IMR-90 (cell line): ENCODE measurements around the gene C3. TPM values are rescaled to one million over a fixed set of nuclear protein-coding genes. Genes with fewer than 3 reads are reported as not detected.

Experiments used
- ATAC-seq: fragments of 200-7000 bp; cut with Tn5 transposase; 2 replicates; pipeline ENCODE4 v1.9.1; 2020; ENCODE audit warnings: low read depth, mild to moderate bottlenecking, moderate library complexity
- BruUV-seq: library from RNA; stranded (reverse); fragments of 400-500 nt; replicated peaks from 2 replicates; lab custom pipeline; 2021; lab: Mats Ljungman, UMichigan
- CTCF ChIA-PET: fragments of 300-600 bp; formaldehyde crosslinking; extraction: SDS; loops from one replicate; lab custom pipeline; 2021; ENCODE audit warnings: antibody characterized with exemption; lab: Yijun Ruan, JAX
- POLR2A ChIA-PET: fragments of 300-600 bp; sonication (Branson Sonifier 250); formaldehyde crosslinking; loops from one replicate; lab custom pipeline; 2022; ENCODE audit warnings: antibody characterized with exemption; ENCODE audit not compliant: unreplicated experiment; lab: Charles Lee
- DNase-seq: peaks from one replicate; pipeline ENCODE4 v3.0.0; 2013
- H2AFZ ChIP-seq: replicated peaks from 2 replicates; pipeline ENCODE3; 2013; ENCODE audit warnings: low read length, mild to moderate bottlenecking; ENCODE audit not compliant: poor library complexity
- H2AK5ac ChIP-seq: 2 replicates; pipeline ENCODE4 v1.6.1; 2013; ENCODE audit warnings: low read depth, low read length, inconsistent platforms
- H2AK9ac ChIP-seq: replicated peaks from 2 replicates; pipeline ENCODE3; 2013; ENCODE audit warnings: mild to moderate bottlenecking, low read depth, low read length, moderate library complexity; ENCODE audit not compliant: poor library complexity
- H2BK120ac ChIP-seq: 2 replicates; pipeline ENCODE4 v1.6.1; 2013; ENCODE audit warnings: low read depth, low read length, inconsistent platforms
- H2BK15ac ChIP-seq: 3 replicates; pipeline ENCODE4 v1.6.1; 2013; ENCODE audit warnings: low read depth, low read length, inconsistent platforms
- H2BK20ac ChIP-seq: 2 replicates; pipeline ENCODE4 v1.6.1; 2013; ENCODE audit warnings: low read depth, mild to moderate bottlenecking, inconsistent platforms, low read length, moderate library complexity
- H2BK5ac ChIP-seq: 2 replicates; pipeline ENCODE4 v1.6.1; 2013; ENCODE audit warnings: mild to moderate bottlenecking, low read depth, low read length, inconsistent platforms; ENCODE audit not compliant: poor library complexity, severe bottlenecking
- H3K14ac ChIP-seq: replicated peaks from 2 replicates; pipeline ENCODE4 v1.6.1; 2013; ENCODE audit warnings: low read depth, low read length, inconsistent platforms
- H3K18ac ChIP-seq: 2 replicates; pipeline ENCODE4 v1.6.1; 2013; ENCODE audit warnings: low read depth, low read length, control low read depth
- H3K23ac ChIP-seq: 2 replicates; pipeline ENCODE4 v1.6.1; 2013; ENCODE audit warnings: low read depth, low read length, inconsistent platforms
- H3K27ac ChIP-seq: 2 replicates; pipeline ENCODE4 v1.5.1; 2013; ENCODE audit warnings: mild to moderate bottlenecking, control low read depth, low read length; ENCODE audit not compliant: insufficient read depth
- H3K27me3 ChIP-seq: 2 replicates; pipeline ENCODE4 v1.6.1; 2013; ENCODE audit warnings: low read length; ENCODE audit not compliant: control insufficient read depth, insufficient read depth
- H3K36me3 ChIP-seq: 2 replicates; pipeline ENCODE4 v1.6.1; 2013; ENCODE audit warnings: low read length, mixed read lengths; ENCODE audit not compliant: control insufficient read depth, insufficient read depth
- H3K4ac ChIP-seq: 2 replicates; pipeline ENCODE4 v1.6.1; 2013; ENCODE audit warnings: low read depth, low read length, inconsistent platforms
- H3K4me1 ChIP-seq: 2 replicates; pipeline ENCODE4 v1.6.1; 2013; ENCODE audit warnings: low read length, mixed read lengths; ENCODE audit not compliant: control insufficient read depth, insufficient read depth
- H3K4me2 ChIP-seq: 2 replicates; pipeline ENCODE4 v1.6.1; 2013; ENCODE audit warnings: low read depth, mild to moderate bottlenecking, control low read depth, low read length, moderate library complexity
- H3K4me3 ChIP-seq: 2 replicates; pipeline ENCODE4 v1.5.1; 2013; ENCODE audit warnings: low read depth, mild to moderate bottlenecking, control low read depth, low read length, moderate library complexity; ENCODE audit not compliant: insufficient read depth
- H3K56ac ChIP-seq: 2 replicates; pipeline ENCODE4 v1.6.1; 2013; ENCODE audit warnings: low read length, inconsistent platforms; ENCODE audit not compliant: insufficient read depth; ENCODE audit errors: extremely low read depth
- H3K79me1 ChIP-seq, 2 experiments: 2 replicates each; pipeline ENCODE4 v1.6.1; 2013; ENCODE audit warnings: low read length in 2 of 2, inconsistent platforms in 1 of 2, low read depth in 1 of 2
- H3K9ac ChIP-seq: 2 replicates; pipeline ENCODE4 v1.6.1; 2013; ENCODE audit warnings: low read depth, low read length, control low read depth
- H3K9me1 ChIP-seq: 2 replicates; pipeline ENCODE4 v1.6.1; 2013; ENCODE audit warnings: low read length, inconsistent platforms; ENCODE audit not compliant: insufficient read depth
- H3K9me3 ChIP-seq: 2 replicates; pipeline ENCODE4 v1.6.1; 2013; ENCODE audit warnings: low read length; ENCODE audit not compliant: control insufficient read depth, insufficient read depth
- H4K20me1 ChIP-seq: 2 replicates; pipeline ENCODE4 v1.6.1; 2013; ENCODE audit warnings: low read length, inconsistent platforms; ENCODE audit not compliant: insufficient read depth
- H4K5ac ChIP-seq: 2 replicates; pipeline ENCODE4 v1.6.1; 2013; ENCODE audit warnings: mild to moderate bottlenecking, low read depth, low read length, control low read depth
- H4K8ac ChIP-seq, 2 experiments: 2 replicates each; pipeline ENCODE4 v1.6.1; 2013; ENCODE audit warnings: low read depth in 2 of 2, low read length in 2 of 2, control low read depth in 1 of 2, inconsistent platforms in 1 of 2
- H4K91ac ChIP-seq: 2 replicates; pipeline ENCODE4 v1.6.1; 2013; ENCODE audit warnings: low read depth, low read length, inconsistent platforms; ENCODE audit not compliant: insufficient read depth
- MAFK ChIP-seq: IDR thresholded peaks from 2 replicates; pipeline ENCODE4 v1.6.1; 2012; ENCODE audit warnings: low read depth, low read length, improper control_type of control experiment
- RAD21 ChIP-seq: IDR thresholded peaks from 2 replicates; pipeline ENCODE4 v1.6.1; 2012; ENCODE audit warnings: low read length, improper control_type of control experiment
- SMC3 ChIP-seq: fragments of 150-350 bp; IDR thresholded peaks from 2 replicates; pipeline ENCODE4 v1.6.1; 2016; ENCODE audit warnings: low read depth, mild to moderate bottlenecking, antibody characterized with exemption, low read length, moderate library complexity
- WGBS, 2 experiments: methylation state at CpG; one replicate each; pipeline versions ENCODE4 v1.1.5 to v1.1.7; 2013; ENCODE audit warnings: missing lambda C conversion rate in 2 of 2; ENCODE audit not compliant: insufficient read length in 1 of 2; ENCODE audit errors: extremely low coverage in 2 of 2; 5-methylcytosine and 5-hydroxymethylcytosine counted together
- dilution Hi-C: fragments of 300-500 bp; cut with HindIII; formaldehyde crosslinking; loops from one replicate; pipeline ENCODE4 v1.14.3; 2018; ENCODE audit warnings: low sequenced_read_pairs; ENCODE audit not compliant: unreplicated experiment
- in situ Hi-C: fragments of 300-500 bp; cut with MboI; formaldehyde crosslinking; loops from 3 replicates; pipeline ENCODE4 v1.14.3; 2019; ENCODE audit warnings: low sequenced_read_pairs, inconsistent platforms, mixed read lengths
- intact Hi-C: fragments of 100-400 bp; cut with micrococcal nuclease; formaldehyde crosslinking; loops from 2 replicates; pipeline ENCODE4 v1.10.0; 2022
- polyA plus RNA-seq, 3 experiments: library from polyadenylated mRNA; depleted of rRNA; stranded (reverse); fragments of >200 nt; gene quantifications; 2 replicates each; pipeline ENCODE4 v1.2.3, GENCODE V29; 2012; ENCODE audit warnings: low replicate concordance in 1 of 3
- total RNA-seq: library from RNA; depleted of rRNA; stranded (reverse); fragments of >200 nt; gene quantifications from 2 replicates; pipeline ENCODE4 v1.2.3, GENCODE V29; 2012
- TF ChIP-seq, protein P1 (sequence below): conservative IDR thresholded peaks from 2 replicates; pipeline ENCODE4 v1.5.1; 2012; ENCODE audit warnings: mild to moderate bottlenecking, low read depth, low read length, improper control_type of control experiment

C3 gene
- total and polyA plus RNA-seq, 2 of the 4 experiments (the other 2 are of a cell fraction), result 0.36 TPM; not detected in 1

DNA sequence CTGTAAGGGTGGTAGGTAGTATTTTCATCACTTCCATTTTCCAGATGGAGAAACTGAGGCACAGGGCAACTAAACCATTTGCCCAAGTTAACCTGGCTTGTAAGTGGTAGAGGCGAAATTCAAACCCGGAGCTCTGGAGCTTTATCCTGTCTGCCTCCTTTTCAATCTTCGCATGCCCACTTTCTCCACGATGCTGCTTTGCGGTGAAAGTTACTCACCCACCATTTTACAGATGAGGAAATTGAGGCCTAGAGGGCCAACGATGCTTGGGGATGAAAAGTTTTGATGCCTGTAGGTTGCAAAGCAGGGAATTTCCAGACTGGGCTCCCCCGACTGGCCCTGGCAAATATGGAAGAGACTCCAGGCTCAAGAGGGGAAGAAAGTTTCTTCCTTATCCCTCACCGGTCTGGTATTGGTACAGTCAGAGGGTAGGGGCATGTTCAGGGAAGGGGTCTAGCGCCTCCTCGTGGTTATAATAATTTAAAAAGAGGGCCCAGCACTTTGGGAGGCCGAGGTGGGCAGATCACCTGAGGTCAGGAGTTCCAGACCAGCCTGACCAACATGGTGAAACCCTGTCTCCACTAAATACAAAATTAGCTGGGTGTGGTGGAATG is 48.7 kb upstream of the C3 start:
- no peak overlapping the region for H4K8ac ChIP-seq
- H4K5ac ChIP-seq, result no peak overlapping the region
- ATAC-seq (peak; percentile 60), DNase-seq (peak; percentile 19)
- 0 out of 2 replicates have a peak, but pooled peaks cover 5% of the 10 kb centered on the region for H3K9me1 ChIP-seq
- no peak overlapping the region for H2AK9ac ChIP-seq
- H3K56ac ChIP-seq, result no peak overlapping the region
- ChIA-PET POLR2A (no interaction called here), CTCF (no interaction called here)
- no peaks in the 10 kb centered on the region; the same call in 1 of the 2 replicates for H3K27me3 ChIP-seq
- no peak overlapping the region for H3K4me2 ChIP-seq
- H3K4me1 ChIP-seq, result no peaks in the 10 kb centered on the region
- H3K14ac ChIP-seq, result no peak overlapping the region
- intact Hi-C loops (loop anchor here (1.0 kb wide), 2 partner anchors 31 to 137 kb away; no protein-coding TSS in a partner anchor), dilution Hi-C loops (no loop called here), in situ Hi-C loops (no loop called here)
- no peak overlapping the region for H2BK5ac ChIP-seq
- no peak overlapping the region for H2BK15ac ChIP-seq
- no peak overlapping the region for H2AFZ ChIP-seq
- H3K9me3 ChIP-seq, result no peaks in the 10 kb centered on the region
- H3K9ac ChIP-seq, result no peak overlapping the region
- no peak overlapping the region for H3K18ac ChIP-seq
- H2BK20ac ChIP-seq, result no peak overlapping the region
- no CpG with 5 or more reads among the region's 11 CpGs for WGBS, 2 experiments
- no peak overlapping the region for H2BK120ac ChIP-seq
- H3K4me3 ChIP-seq, result no peak overlapping the region
- H3K23ac ChIP-seq, result no peak overlapping the region
- no peaks in the 10 kb centered on the region for H4K20me1 ChIP-seq
- no peak overlapping the region for H3K27ac ChIP-seq
- peak; percentile 62 for TF ChIP-seq SMC3
- no peak for TF ChIP-seq MAFK
- TF ChIP-seq, protein P1, sequence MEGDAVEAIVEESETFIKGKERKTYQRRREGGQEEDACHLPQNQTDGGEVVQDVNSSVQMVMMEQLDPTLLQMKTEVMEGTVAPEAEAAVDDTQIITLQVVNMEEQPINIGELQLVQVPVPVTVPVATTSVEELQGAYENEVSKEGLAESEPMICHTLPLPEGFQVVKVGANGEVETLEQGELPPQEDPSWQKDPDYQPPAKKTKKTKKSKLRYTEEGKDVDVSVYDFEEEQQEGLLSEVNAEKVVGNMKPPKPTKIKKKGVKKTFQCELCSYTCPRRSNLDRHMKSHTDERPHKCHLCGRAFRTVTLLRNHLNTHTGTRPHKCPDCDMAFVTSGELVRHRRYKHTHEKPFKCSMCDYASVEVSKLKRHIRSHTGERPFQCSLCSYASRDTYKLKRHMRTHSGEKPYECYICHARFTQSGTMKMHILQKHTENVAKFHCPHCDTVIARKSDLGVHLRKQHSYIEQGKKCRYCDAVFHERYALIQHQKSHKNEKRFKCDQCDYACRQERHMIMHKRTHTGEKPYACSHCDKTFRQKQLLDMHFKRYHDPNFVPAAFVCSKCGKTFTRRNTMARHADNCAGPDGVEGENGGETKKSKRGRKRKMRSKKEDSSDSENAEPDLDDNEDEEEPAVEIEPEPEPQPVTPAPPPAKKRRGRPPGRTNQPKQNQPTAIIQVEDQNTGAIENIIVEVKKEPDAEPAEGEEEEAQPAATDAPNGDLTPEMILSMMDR, result peak; percentile 49
- TF ChIP-seq RAD21, result peak; percentile 58
- no peak overlapping the region for H3K4ac ChIP-seq
- no peaks in the 10 kb centered on the region for H3K36me3 ChIP-seq
- no peaks in the 10 kb centered on the region for H3K79me1 ChIP-seq
- BruUV-seq, result no TSS peak
- no peak overlapping the region for H2AK5ac ChIP-seq
- no peak overlapping the region for H4K91ac ChIP-seq
